GM12801 (cell line): ENCODE results near the gene NEK5.

Experiments
- CTCF ChIP-seq: IDR thresholded peaks from one replicate; pipeline ENCODE4 v1.5.1; 2011; ENCODE audit warnings: control low read depth; ENCODE audit not compliant: insufficient read length; ENCODE audit errors: extremely low read depth

Gene NEK5

GRCh38 chr13:52127378-52127777, 1.5 kb downstream of the NEK5 start:
- no peak for TF ChIP-seq CTCF

GRCh38 chr13:52125547-52125946, 3.3 kb downstream of the NEK5 start:
- no peak for TF ChIP-seq CTCF

- TF ChIP-seq CTCF = no peak
Observed at GRCh38 chr13:52118595-52118994, 10.3 kb downstream of the NEK5 start.

- no peak for TF ChIP-seq CTCF
Observed at GRCh38 chr13:52118095-52118494, 10.8 kb downstream of the NEK5 start.

- no peak for TF ChIP-seq CTCF
Observed at GRCh38 chr13:52112591-52112990, 16.3 kb downstream of the NEK5 start.

GRCh38 chr13:52109116-52109670, 19.7 kb downstream of the NEK5 start:
- TF ChIP-seq CTCF = no peak

- no peak for TF ChIP-seq CTCF
Observed at GRCh38 chr13:52105841-52106240, 23.0 kb downstream of the NEK5 start.
